GM18505 (cell line): ENCODE measurements around the gene ITGA2B.
"Not testable (repeated sequence)": the region's sequence is repeated elsewhere in the genome, so short reads cannot be mapped to it uniquely, and the experiment has no call there.

ENCODE experiments used
- ATAC-seq: cut with Tn5 transposase; IDR thresholded peaks from one replicate; pipeline ENCODE4 v1.9.1; 2021; ENCODE audit not compliant: unreplicated experiment
- POLR2A ChIP-seq: IDR thresholded peaks from 4 replicates; pipeline ENCODE4 v1.6.1; 2011; ENCODE audit warnings: borderline replicate concordance; ENCODE audit not compliant: insufficient read depth, insufficient read length; ENCODE audit errors: extremely low read depth

The ITGA2B gene

GRCh38 chr17:44367231-44367979 lies 22.0 kb downstream of the ITGA2B start:
- TF ChIP-seq POLR2A, result no peak
- no peak for ATAC-seq

GRCh38 chr17:44365051-44365450 lies 24.4 kb downstream of the ITGA2B start:
- ATAC-seq, result not testable (repeated sequence)

DNA sequence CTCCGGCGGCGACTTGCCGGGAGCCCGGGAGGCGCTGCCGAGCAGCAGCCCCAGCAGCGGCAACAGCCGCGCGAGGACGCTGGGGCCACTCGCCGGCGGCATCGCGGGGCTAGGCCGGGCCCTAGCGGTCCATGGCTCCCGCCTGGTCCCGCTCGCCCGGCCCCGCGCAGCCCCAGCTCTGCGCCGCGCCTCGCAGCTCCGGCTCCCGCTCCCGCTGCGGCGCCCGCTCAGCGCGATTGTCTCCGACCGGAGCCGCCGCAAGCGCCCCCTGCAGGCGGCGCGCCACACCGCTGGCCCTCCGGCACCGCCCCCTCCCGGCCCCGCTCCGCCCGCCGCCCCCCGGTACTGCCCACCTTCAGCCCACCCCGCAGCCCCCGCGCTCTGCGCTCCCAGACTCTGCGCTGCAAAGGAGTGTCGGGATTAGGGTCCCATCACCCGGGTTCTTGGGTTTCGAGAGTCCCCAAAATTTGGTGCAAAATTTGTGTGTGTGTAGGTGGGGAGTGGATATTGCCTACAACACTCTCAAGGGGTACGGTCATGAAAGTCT lies 25.8 kb downstream of the ITGA2B start, which contains the start of gene FAM171A2:
Gene FAM171A2 (minus strand): TSS at position 241 of the 547 bp plus-strand sequence. CDS start 139 bp downstream, at position 102.
- no peak for TF ChIP-seq POLR2A
- ATAC-seq, result peak; percentile 69

- no peak for TF ChIP-seq POLR2A
- ATAC-seq, result no peak
These were observed 26.4 kb downstream of the ITGA2B start for GRCh38 chr17:44362949-44363612.

DNA sequence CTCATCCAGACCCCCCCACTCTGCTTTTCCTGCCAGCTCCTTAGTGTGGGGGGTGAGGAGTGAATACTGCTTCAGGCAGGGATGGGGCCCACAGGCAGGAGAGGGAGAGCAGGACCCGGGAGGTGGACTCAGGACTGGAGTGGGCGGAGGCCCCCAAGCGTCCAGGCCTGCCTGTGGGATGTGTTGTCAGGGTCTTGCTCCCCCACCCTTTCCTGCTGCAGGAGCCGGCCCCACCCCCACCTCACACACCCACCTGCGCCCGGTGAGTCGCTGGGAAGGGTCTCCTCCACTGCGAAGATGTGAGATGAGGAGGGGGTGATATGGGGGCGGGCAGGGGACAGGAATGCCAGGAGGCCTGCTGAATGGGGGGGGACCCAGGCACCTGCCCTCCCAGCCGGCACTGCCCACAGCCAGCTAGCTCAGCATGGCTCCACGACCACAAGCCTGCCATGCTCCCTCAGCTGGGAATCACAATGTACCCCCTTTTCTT lies 26.9 kb downstream of the ITGA2B start:
- no peak for ATAC-seq
- no peak for TF ChIP-seq POLR2A

GRCh38 chr17:44361292-44362260 lies 27.9 kb downstream of the ITGA2B start:
- no peak for ATAC-seq
- no peak for TF ChIP-seq POLR2A

DNA sequence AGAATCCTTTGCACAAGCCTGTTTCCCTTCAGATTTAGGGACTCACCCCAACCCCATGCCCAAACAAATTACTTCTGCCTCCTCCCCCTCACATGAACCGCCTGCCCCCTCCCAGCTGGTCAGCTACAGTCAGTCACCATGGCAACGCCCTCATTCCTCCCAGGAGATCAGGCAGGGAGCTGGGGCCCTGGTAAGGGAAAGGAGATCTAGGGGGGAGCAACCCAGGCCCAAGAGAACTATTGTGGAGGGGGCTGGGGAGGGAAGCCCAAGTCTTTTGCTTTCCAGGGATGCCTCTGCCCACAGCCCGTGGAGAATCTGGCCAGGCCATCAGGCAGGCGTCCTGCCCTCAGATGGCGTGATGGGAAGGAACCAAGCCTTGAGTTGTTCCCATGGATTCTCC lies 28.6 kb downstream of the ITGA2B start:
- no peak for TF ChIP-seq POLR2A
- ATAC-seq, result no peak

GRCh38 chr17:44360144-44360533 lies 29.3 kb downstream of the ITGA2B start:
- ATAC-seq, result no peak
- TF ChIP-seq POLR2A, result no peak

- TF ChIP-seq POLR2A, result no peak
- ATAC-seq, result no peak
These were observed 29.8 kb downstream of the ITGA2B start for GRCh38 chr17:44359458-44360143.

DNA sequence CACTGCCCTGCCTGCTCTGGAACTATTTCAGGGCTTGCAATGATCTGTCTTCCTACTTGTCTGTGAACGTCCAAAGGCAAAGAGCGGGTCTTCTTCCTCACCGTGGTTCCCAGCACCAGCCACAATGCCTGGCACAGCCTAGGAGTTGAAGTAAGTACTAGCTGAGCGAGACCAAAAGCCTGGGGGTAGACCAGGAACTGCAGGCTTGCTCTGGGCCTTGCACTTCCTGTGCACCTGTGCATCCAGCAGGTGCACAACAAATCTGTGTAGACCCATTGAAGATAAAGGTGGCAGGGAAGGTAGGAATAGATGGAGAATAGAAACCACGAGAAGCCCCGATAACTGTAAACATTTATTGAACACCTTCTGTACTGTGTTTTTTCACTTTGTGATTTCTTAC lies 30.4 kb downstream of the ITGA2B start:
- no peak for TF ChIP-seq POLR2A
- no peak for ATAC-seq

GRCh38 chr17:44358066-44358465 lies 31.4 kb downstream of the ITGA2B start:
- TF ChIP-seq POLR2A, result no peak
- no peak for ATAC-seq

- no peak for ATAC-seq
- TF ChIP-seq POLR2A, result no peak
These were observed 33.2 kb downstream of the ITGA2B start for GRCh38 chr17:44356241-44356640.
